ENCODE data around the gene ZNF574. TPM values are rescaled to one million over a fixed set of nuclear protein-coding genes. Genes with fewer than 3 reads are reported as not detected.

Gene ZNF574
- total RNA-seq, 1 experiment from 2014 or later = 15.7 TPM

GRCh38 chr19:42052241-42052863, 23.6 kb upstream of the ZNF574 start:
- ChIA-PET CTCF (interaction anchor here (1.0 kb wide), 1 partner anchor 17 kb away, joined by 5 read pairs; no protein-coding TSS in a partner anchor), POLR2A (no interaction called here)
- ATAC-seq (peak; percentile 47; the same call in 1 of the 2 replicates), DNase-seq (ENCODE audit: low read depth, low spot score) (no peak)
- Histone ChIP-seq H3K27me3 (ENCODE audit: control insufficient read depth, insufficient read depth, low read length) (no peaks in the 10 kb centered on the region), H3K36me3 (ENCODE audit: control insufficient read depth, insufficient read depth, low read length) (no peaks in the 10 kb centered on the region), H3K27ac (ENCODE audit: low read length) (no peak overlapping the region), H3K4me1 (ENCODE audit: control insufficient read depth, insufficient read depth, low read length) (peaks cover 3% of the 10 kb centered on the region; the same call in 1 of the 2 replicates), H3K9me3 (ENCODE audit: control insufficient read depth, insufficient read depth, low read depth, low read length) (no peaks in the 10 kb centered on the region), H3K4me3 (ENCODE audit: low read depth in 2 of 2, low read length in 2 of 2) (no peak overlapping the region)
- intact Hi-C loops (cut with micrococcal nuclease; ENCODE audit: unreplicated experiment) = no loop called here
- TF ChIP-seq, protein P1, sequence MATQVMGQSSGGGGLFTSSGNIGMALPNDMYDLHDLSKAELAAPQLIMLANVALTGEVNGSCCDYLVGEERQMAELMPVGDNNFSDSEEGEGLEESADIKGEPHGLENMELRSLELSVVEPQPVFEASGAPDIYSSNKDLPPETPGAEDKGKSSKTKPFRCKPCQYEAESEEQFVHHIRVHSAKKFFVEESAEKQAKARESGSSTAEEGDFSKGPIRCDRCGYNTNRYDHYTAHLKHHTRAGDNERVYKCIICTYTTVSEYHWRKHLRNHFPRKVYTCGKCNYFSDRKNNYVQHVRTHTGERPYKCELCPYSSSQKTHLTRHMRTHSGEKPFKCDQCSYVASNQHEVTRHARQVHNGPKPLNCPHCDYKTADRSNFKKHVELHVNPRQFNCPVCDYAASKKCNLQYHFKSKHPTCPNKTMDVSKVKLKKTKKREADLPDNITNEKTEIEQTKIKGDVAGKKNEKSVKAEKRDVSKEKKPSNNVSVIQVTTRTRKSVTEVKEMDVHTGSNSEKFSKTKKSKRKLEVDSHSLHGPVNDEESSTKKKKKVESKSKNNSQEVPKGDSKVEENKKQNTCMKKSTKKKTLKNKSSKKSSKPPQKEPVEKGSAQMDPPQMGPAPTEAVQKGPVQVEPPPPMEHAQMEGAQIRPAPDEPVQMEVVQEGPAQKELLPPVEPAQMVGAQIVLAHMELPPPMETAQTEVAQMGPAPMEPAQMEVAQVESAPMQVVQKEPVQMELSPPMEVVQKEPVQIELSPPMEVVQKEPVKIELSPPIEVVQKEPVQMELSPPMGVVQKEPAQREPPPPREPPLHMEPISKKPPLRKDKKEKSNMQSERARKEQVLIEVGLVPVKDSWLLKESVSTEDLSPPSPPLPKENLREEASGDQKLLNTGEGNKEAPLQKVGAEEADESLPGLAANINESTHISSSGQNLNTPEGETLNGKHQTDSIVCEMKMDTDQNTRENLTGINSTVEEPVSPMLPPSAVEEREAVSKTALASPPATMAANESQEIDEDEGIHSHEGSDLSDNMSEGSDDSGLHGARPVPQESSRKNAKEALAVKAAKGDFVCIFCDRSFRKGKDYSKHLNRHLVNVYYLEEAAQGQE (IDR thresholded peaks at IDR 0.05; ENCODE audit: insufficient read depth in 1 of 2, low read depth in 2 of 2, low read length in 1 of 2) = no peak
- TF ChIP-seq POLR2AphosphoS5 (IDR thresholded peaks at IDR 0.05; ENCODE audit: low read depth, low read length) = no peak
- TF ChIP-seq SIN3A (IDR thresholded peaks at IDR 0.05; ENCODE audit: borderline replicate concordance, insufficient read depth, low read depth, low read length) = no peak
- no peak for TF ChIP-seq TCF7L2 (IDR thresholded peaks at IDR 0.05; ENCODE audit: low read depth, low read length)
- TF ChIP-seq CTCF (IDR thresholded peaks at IDR 0.05) = no peak
- no TSS peak for BruUV-seq (replicated peaks)
- in situ Hi-C loops (cut with HindIII; ENCODE audit: low pct_unique_long_range_greater_than_20kb, low sequenced_read_pairs) = no loop called here

GRCh38 chr19:42053037-42053935, 22.7 kb upstream of the ZNF574 start:
- CTCF ChIA-PET = no interaction called here
- no peak for ATAC-seq
- H3K36me3 ChIP-seq (ENCODE audit: control insufficient read depth, insufficient read depth, low read length) = no peaks in the 10 kb centered on the region
- intact Hi-C loops (cut with micrococcal nuclease; ENCODE audit: unreplicated experiment) (no loop called here), in situ Hi-C loops (cut with HindIII; ENCODE audit: low pct_unique_long_range_greater_than_20kb, low sequenced_read_pairs) (no loop called here)
- POLR2A ChIA-PET = no interaction called here
- H3K27ac ChIP-seq (ENCODE audit: low read length) = no peak overlapping the region
- no peaks in the 10 kb centered on the region for H3K9me3 ChIP-seq (ENCODE audit: control insufficient read depth, insufficient read depth, low read depth, low read length)
- peaks cover 3% of the 10 kb centered on the region; the same call in 1 of the 2 replicates for H3K4me1 ChIP-seq (ENCODE audit: control insufficient read depth, insufficient read depth, low read length)
- no peak overlapping the region for H3K4me3 ChIP-seq (ENCODE audit: low read depth in 2 of 2, low read length in 2 of 2)
- no TSS peak for BruUV-seq (replicated peaks)
- no peaks in the 10 kb centered on the region for H3K27me3 ChIP-seq (ENCODE audit: control insufficient read depth, insufficient read depth, low read length)
- TF ChIP-seq, protein P1 (IDR thresholded peaks at IDR 0.05; ENCODE audit: insufficient read depth in 1 of 2, low read depth in 2 of 2, low read length in 1 of 2) = no peak
- TF ChIP-seq SIN3A (IDR thresholded peaks at IDR 0.05; ENCODE audit: borderline replicate concordance, insufficient read depth, low read depth, low read length) (no peak), TCF7L2 (IDR thresholded peaks at IDR 0.05; ENCODE audit: low read depth, low read length) (no peak), CTCF (IDR thresholded peaks at IDR 0.05) (no peak), POLR2AphosphoS5 (IDR thresholded peaks at IDR 0.05; ENCODE audit: low read depth, low read length) (no peak)
- no peak for DNase-seq (ENCODE audit: low read depth, low spot score)
